Osteocyte (in vitro differentiated cells): ENCODE results near the gene STMND1. TPM values are rescaled to one million over a fixed set of nuclear protein-coding genes. Genes with fewer than 3 reads are reported as not detected.

ENCODE experiments used
- DNase-seq: peaks from one replicate; pipeline ENCODE4 v3.0.0; 2021; ENCODE audit warnings: mixed read lengths; ENCODE audit not compliant: unreplicated experiment; ENCODE audit errors: extremely low spot score
- H3K27ac Mint-ChIP-seq: one replicate; pipeline ENCODE4 v1.8.0; 2021; ENCODE audit warnings: mild to moderate bottlenecking, mixed read lengths; ENCODE audit not compliant: unreplicated experiment
- H3K27me3 Mint-ChIP-seq: one replicate; pipeline ENCODE4 v1.8.0; 2021; ENCODE audit warnings: mixed read lengths; ENCODE audit not compliant: unreplicated experiment
- H3K36me3 Mint-ChIP-seq: one replicate; pipeline ENCODE4 v1.8.0; 2021; ENCODE audit warnings: mixed read lengths; ENCODE audit not compliant: unreplicated experiment
- H3K4me1 Mint-ChIP-seq: one replicate; pipeline ENCODE4 v1.8.0; 2021; ENCODE audit warnings: mixed read lengths; ENCODE audit not compliant: unreplicated experiment
- H3K4me3 Mint-ChIP-seq: one replicate; pipeline ENCODE4 v1.8.0; 2021; ENCODE audit warnings: mild to moderate bottlenecking, moderate library complexity, mixed read lengths; ENCODE audit not compliant: unreplicated experiment
- H3K9me3 Mint-ChIP-seq: one replicate; pipeline ENCODE4 v1.8.0; 2021; ENCODE audit warnings: mixed read lengths; ENCODE audit not compliant: unreplicated experiment
- total RNA-seq: library from RNA; stranded (reverse); gene quantifications from 2 replicates; pipeline ENCODE4 v1.2.1, GENCODE V29; 2021
- TF ChIP-seq, protein P1 (sequence below): fragments of 200-600 bp; sonication (generic); IDR thresholded peaks from 2 replicates; pipeline ENCODE4 v1.5.0; 2021; ENCODE audit warnings: antibody characterized with exemption, mild to moderate bottlenecking, moderate library complexity

Gene STMND1
- total RNA-seq, 1 donor from 2014 or later, result not detected

GRCh38 chr6:17157617-17158016 lies 55.8 kb downstream of the STMND1 start:
- no peak overlapping the region for H3K4me3 Mint-ChIP-seq
- peaks cover 12% of the 10 kb centered on the region for H3K27me3 Mint-ChIP-seq
- peaks cover 11% of the 10 kb centered on the region for H3K9me3 Mint-ChIP-seq
- H3K27ac Mint-ChIP-seq, result no peak overlapping the region
- DNase-seq, result no peak
- H3K4me1 Mint-ChIP-seq, result no peaks in the 10 kb centered on the region
- H3K36me3 Mint-ChIP-seq, result peaks cover 4% of the 10 kb centered on the region
- TF ChIP-seq, protein P1, sequence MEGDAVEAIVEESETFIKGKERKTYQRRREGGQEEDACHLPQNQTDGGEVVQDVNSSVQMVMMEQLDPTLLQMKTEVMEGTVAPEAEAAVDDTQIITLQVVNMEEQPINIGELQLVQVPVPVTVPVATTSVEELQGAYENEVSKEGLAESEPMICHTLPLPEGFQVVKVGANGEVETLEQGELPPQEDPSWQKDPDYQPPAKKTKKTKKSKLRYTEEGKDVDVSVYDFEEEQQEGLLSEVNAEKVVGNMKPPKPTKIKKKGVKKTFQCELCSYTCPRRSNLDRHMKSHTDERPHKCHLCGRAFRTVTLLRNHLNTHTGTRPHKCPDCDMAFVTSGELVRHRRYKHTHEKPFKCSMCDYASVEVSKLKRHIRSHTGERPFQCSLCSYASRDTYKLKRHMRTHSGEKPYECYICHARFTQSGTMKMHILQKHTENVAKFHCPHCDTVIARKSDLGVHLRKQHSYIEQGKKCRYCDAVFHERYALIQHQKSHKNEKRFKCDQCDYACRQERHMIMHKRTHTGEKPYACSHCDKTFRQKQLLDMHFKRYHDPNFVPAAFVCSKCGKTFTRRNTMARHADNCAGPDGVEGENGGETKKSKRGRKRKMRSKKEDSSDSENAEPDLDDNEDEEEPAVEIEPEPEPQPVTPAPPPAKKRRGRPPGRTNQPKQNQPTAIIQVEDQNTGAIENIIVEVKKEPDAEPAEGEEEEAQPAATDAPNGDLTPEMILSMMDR, result no peak

DNA sequence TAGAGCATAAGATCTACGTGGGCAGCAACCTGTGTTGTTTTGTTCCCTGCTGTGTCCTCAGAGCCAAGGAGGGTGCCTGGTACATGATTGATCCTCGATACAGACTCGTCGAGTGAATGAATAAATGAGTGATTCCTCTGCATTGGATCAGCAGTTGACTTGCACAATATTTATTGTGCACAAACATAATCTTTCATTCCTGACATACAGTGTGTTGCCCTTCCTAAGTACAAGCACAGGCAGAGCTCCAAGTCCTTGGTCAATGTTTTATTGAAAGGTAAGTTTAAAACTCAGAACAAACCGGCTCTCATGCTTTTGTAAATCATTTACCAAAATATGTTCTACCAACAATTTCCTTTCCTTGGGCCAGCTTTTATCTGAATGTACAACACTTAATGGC lies 57.4 kb downstream of the STMND1 start:
- DNase-seq, result no peak
- Mint-ChIP-seq H3K4me3 (no peak overlapping the region), H3K9me3 (no peaks in the 10 kb centered on the region), H3K27me3 (peaks cover 12% of the 10 kb centered on the region), H3K36me3 (no peaks in the 10 kb centered on the region), H3K27ac (no peak overlapping the region), H3K4me1 (no peaks in the 10 kb centered on the region)
- TF ChIP-seq, protein P1, result no peak

DNA sequence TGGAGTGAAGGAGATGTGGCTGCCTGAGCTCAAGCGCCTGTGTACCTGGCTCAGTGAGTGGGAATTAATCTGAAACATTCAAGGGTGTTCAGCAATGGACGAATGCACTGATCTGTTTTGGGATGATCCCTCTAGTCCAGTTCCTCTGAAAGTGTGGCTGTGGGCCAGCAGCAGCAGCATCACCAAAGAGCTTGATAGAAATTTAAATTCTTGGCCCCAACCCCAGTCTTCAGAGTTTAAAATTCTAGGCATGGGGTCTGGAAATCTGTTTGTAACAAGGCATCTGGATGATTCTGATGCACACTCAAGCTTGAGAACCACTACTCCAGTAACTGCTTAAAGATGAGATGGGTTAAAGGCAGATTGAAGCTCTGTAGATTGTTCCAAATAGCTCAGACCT lies 59.2 kb downstream of the STMND1 start:
- Mint-ChIP-seq H3K9me3 (no peaks in the 10 kb centered on the region), H3K36me3 (no peaks in the 10 kb centered on the region), H3K4me1 (no peaks in the 10 kb centered on the region), H3K4me3 (no peak overlapping the region), H3K27ac (no peak overlapping the region), H3K27me3 (peaks cover 12% of the 10 kb centered on the region)
- TF ChIP-seq, protein P1, result no peak
- DNase-seq, result no peak

DNA sequence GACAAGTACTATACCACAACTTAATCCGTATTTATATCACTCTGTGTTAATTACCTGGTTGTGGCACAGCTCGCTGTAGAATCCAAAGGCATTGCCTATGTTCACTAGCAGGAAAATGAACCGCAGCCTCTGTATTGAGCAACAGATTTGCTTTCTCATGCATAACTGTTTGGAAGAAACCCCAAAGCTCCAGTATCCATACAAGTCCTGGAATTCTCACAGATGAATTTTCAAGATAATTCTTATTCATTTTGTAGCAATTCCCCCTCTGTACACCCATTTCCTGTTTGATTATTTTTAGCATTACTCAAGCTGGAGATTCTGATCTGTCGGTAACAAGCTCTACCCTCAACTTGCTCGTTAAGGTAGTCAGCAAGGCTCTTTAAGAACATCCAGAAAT lies 63.5 kb downstream of the STMND1 start:
- TF ChIP-seq, protein P1, result no peak
- peaks cover 7% of the 10 kb centered on the region for H3K4me1 Mint-ChIP-seq
- no peak for DNase-seq
- no peak overlapping the region for H3K4me3 Mint-ChIP-seq
- peaks cover 12% of the 10 kb centered on the region for H3K27me3 Mint-ChIP-seq
- no peaks in the 10 kb centered on the region for H3K36me3 Mint-ChIP-seq
- no peaks in the 10 kb centered on the region for H3K9me3 Mint-ChIP-seq
- no peak overlapping the region for H3K27ac Mint-ChIP-seq

DNA sequence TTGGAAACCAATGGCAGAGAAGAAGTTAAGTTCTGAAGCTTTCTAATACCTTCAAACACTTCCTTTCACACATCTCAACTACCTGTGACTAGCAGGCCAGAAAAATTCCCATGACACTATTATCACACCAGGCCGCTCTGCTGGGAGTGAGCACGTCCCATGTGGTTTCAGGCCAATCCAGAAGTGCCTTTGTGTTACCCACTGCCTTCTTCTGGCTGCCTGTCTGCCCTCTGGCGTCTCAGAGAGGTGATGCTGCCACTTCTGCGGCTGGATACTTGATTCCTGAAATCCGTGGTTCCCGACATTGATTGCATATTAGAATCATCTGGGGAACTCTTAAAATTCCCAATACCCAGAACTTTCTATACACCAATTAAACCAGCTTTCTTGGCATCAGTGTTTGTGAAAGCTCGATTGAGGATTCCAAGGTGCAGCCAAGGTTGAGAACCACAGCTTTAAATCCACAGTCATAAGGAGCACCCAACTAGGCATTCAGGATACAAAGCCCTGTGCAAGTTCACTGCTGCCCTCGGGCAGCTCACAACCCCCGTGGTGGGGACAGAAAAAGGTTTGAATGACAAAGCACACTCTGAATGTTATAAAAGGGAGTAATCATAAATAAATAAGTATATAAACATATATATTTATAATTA lies 65.6 kb downstream of the STMND1 start:
- no peaks in the 10 kb centered on the region for H3K36me3 Mint-ChIP-seq
- H3K4me3 Mint-ChIP-seq, result no peak overlapping the region
- H3K27me3 Mint-ChIP-seq, result no peaks in the 10 kb centered on the region
- H3K9me3 Mint-ChIP-seq, result no peaks in the 10 kb centered on the region
- no peak for DNase-seq
- peaks cover 7% of the 10 kb centered on the region for H3K4me1 Mint-ChIP-seq
- H3K27ac Mint-ChIP-seq, result no peak overlapping the region
- TF ChIP-seq, protein P1, result peak; percentile 67
